NCI-H1694 treated with DMSO at 0.1 percent for 48 hours (cell line): ENCODE results near the gene VIL1.

Experiments
- DNase-seq: peaks from one replicate; lab custom pipeline; 2025; lab: John Stamatoyannopoulos, UW

Gene VIL1

GRCh38 chr2:218395090-218395444 is 23.9 kb upstream of the VIL1 start:
- DNase-seq: no peak

DNA sequence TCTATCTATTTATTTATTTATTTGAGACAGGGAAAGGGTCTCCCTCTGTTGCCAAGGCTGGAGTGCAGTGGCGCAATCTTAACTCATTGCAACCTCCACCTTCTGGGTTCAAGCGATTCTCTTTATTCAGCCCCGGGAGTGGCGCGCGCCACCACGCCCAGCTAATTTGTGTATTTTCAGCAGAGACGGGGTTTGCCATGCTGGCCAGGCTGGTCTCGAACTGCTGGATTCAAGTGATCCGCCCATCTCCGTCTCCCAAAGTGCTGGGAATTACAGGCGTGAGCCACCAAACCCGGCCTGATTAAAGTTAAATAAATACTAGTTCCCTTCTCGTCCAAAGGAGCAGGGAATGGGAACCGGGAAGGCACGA is 23.5 kb upstream of the VIL1 start:
- DNase-seq: no peak

DNA sequence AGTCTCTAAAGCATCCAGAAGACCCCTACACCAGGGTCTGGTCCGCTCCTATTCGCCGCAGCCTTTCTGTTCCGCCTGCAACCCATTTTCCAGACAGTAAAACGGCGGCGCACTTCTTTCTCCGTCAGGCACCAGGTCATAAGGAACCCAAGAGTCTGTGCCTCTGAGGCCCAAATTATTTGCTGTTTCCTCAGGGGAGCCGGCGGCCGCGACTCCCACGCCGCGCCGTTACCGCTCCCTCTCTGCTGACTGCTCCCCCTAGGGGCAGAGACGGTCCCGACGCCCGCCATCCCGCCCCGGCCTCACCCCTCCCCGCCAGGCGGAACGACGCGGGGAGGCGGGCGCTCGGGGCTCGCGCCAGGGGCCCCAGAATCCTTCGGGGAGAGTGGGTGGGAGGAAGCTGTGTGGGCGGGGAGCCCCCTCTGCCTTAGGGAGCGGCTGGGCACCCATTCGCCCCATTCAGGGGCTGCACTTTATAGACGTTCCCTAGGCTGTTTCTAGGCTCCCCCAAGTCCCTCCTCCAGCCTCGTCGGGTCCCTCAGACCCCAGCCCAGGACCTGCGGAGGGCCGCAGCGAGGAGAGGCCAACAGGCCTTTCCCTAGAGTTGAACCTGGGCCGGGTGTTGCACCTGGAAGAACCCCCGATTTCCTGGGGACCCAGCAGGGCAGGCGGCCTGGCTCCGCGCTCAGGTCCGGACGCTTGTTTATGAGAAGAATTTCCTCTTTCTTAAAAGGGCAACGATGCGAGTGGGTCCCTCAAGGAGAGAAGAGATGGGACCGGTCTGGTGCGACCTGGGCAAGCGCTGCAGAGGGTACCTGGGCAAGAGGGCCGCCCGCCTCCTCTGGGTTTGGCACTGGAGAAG is 22.9 kb upstream of the VIL1 start:
- peak; percentile 92 for DNase-seq

GRCh38 chr2:218396688-218397462 is 22.0 kb upstream of the VIL1 start:
- DNase-seq: peak; percentile 60

GRCh38 chr2:218397463-218397819 is 21.5 kb upstream of the VIL1 start:
- no peak for DNase-seq

GRCh38 chr2:218397820-218398436 is 21.0 kb upstream of the VIL1 start:
- no peak for DNase-seq

DNA sequence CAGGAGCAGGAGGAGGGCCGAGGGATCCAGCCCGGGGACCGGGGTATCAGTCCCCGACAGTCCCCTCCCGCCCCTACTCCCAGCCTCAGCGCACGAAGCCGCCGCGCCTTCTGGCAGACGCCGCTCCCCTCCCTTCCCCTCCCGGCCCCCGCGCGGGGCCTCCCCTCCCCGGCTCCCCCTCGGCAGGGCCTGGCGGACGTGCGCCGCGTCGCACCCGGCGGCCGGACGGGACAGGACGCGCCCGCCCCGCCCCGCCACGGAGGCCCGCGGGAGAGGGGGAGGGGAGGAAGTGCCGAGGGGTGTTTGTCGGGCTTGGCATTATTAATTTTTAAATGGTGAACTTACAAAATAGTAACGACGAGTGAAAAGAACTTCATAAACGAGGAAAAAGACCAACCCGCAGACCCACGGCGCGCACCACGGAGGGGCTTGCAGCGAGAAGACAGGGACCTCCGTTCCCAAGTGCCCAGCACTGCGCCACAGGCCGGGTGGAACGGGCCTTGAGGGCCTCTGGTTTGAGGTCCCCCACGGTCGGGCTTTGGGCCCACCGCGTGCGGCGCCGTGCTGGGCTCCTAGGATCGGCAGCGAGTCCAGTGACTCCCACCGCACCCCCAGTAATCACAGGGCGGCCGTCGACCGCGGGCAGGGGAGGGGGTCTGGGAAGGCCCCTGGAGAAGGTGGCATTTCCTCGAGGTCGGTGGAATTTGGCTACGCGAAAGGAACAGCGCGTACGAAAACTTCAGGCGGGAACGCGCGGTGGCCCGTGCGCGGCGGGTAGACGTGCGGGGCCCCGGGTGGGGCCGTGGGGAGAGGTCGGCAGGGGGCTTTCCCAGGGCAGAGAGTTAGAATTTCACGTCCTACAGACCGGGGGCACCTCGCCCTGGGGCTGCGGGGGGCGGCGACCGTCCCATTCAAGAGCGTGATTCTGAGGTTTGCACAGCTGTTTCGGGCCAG is 20.2 kb upstream of the VIL1 start:
- DNase-seq: no peak

GRCh38 chr2:218399391-218400166 is 19.3 kb upstream of the VIL1 start, which contains the start of gene CTDSP1:
Gene CTDSP1 (plus strand): TSS chr2:218399868. CDS start chr2:218400091, 223 bp downstream.
- peak; percentile 83 for DNase-seq

- DNase-seq: no peak
Measured at GRCh38 chr2:218400167-218400929, 18.6 kb upstream of the VIL1 start.

- DNase-seq: no peak
Measured at GRCh38 chr2:218400930-218401881, 17.7 kb upstream of the VIL1 start.

DNA sequence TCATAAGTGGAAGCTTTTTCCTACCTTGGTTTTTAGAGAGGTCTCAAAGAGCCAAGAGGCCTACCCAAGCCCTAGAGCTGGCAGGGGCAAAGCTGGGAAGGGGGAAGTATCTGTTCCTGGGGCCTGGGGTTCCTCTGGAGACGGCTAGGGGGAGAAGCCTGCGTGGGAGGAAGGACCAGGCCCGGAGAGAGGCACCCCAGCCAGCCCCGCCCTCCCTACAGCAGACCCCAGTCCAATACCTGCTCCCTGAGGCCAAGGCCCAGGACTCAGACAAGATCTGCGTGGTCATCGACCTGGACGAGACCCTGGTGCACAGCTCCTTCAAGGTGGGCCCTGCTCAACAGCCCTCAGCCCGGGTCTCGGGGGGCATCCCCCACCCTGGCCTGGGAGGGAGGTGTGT is 17.0 kb upstream of the VIL1 start:
- no peak for DNase-seq

GRCh38 chr2:218402491-218402901 is 16.4 kb upstream of the VIL1 start:
- no peak for DNase-seq

DNA sequence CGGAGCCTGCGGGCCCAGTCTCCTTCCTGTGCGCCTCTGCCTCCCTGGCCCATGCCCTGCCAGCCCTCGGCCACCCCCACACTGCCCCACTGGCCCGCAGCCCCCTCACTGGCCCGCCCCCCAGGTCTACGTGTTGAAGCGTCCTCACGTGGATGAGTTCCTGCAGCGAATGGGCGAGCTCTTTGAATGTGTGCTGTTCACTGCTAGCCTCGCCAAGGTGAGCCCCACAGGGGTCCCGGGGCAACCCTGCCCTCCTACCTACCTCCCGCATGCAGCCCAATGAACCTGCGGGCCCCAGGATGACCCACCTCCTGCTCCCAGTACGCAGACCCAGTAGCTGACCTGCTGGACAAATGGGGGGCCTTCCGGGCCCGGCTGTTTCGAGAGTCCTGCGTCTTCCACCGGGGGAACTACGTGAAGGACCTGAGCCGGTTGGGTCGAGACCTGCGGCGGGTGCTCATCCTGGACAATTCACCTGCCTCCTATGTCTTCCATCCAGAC is 16.0 kb upstream of the VIL1 start:
- no peak for DNase-seq

- no peak for DNase-seq
Measured at GRCh38 chr2:218403810-218404209, 15.1 kb upstream of the VIL1 start.

GRCh38 chr2:218404351-218405085 is 14.4 kb upstream of the VIL1 start:
- DNase-seq: no peak

DNA sequence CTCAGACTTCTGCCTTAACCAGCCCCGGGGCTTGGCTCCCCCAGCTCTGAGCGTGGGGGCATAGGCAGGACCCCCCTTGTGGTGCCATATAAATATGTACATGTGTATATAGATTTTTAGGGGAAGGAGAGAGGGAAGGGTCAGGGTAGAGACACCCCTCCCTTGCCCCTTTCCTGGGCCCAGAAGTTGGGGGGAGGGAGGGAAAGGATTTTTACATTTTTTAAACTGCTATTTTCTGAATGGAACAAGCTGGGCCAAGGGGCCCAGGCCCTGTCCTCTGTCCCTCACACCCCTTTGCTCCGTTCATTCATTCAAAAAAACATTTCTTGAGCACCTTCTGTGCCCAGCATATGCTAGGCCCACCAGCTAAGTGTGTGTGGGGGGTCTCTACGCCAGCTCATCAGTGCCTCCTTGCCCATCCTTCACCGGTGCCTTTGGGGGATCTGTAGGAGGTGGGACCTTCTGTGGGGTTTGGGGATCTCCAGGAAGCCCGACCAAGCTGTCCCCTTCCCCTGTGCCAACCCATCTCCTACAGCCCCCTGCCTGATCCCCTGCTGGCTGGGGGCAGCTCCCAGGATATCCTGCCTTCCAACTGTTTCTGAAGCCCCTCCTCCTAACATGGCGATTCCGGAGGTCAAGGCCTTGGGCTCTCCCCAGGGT is 13.7 kb upstream of the VIL1 start:
- no peak for DNase-seq

DNA sequence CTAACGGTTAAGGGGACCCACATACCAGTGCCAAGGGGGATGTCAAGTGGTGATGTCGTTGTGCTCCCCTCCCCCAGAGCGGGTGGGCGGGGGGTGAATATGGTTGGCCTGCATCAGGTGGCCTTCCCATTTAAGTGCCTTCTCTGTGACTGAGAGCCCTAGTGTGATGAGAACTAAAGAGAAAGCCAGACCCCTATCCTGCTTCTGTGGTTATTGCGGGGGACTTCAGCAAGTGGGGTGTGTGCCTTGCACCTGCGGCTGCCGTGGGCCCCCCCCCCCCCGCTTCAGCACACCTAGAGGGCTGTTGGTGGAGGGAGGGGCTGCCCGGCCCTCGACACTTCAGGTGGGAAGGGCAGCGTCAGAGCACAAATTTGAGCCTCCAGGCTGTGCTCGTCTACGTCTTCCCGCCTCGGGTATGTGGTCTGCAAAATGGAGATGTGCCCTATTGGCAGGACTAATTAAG is 13.1 kb upstream of the VIL1 start:
- DNase-seq: no peak
